ENCODE results near the gene CDT1. TPM values are rescaled to one million over a fixed set of nuclear protein-coding genes. Genes with fewer than 3 reads are reported as not detected.

The CDT1 gene
- total and polyA plus RNA-seq, 8 donors, result 1.5 to 147 (median 5.7) TPM

DNA sequence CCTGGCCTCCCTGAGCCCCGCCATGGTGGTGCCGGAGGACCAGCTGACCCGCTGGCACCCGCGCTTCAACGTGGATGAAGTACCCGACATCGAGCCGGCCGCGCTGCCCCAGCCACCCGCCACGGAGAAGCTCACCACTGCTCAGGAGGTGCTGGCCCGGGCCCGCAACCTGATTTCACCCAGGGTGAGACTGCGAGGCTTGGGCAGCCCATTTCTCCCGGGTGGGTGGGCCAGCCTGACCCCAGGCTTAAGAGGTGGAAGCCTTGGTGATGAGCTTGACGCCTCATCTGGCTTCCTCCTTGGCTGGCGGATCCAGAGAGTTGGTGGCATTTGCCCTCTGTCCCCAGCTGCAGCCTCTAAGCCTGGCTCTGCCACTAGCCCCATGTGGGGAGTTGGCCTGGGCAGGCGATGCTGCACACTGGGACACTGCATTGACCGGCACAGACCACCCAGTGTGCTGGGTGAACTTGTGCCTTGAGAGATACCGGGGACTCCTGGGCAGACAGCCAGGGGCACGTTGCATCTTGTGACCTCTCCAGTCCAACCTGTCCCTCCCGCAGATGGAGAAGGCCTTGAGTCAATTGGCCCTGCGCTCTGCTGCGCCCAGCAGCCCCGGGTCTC is 3.0 kb downstream of the CDT1 start:
- Histone ChIP-seq H3K9me3 (no peaks in the 10 kb centered on the region), H3K27me3 (peaks cover 0 to 10% (median 5%) of the 10 kb centered on the region in 3 donors), H3K4me1 (peaks cover 32 to 57% (median 55%) of the 10 kb centered on the region in 4 donors), H3K36me3 (peaks cover 9 to 32% (median 27%) of the 10 kb centered on the region in 4 donors), H3K27ac (no peak overlapping the region), H3K4me3 (no peak overlapping the region)
- DNase-seq, result no peak
- intact Hi-C loops (cut with DNase I; ENCODE audit: low total_unique reads), result no loop called here
- TF ChIP-seq, protein P1, sequence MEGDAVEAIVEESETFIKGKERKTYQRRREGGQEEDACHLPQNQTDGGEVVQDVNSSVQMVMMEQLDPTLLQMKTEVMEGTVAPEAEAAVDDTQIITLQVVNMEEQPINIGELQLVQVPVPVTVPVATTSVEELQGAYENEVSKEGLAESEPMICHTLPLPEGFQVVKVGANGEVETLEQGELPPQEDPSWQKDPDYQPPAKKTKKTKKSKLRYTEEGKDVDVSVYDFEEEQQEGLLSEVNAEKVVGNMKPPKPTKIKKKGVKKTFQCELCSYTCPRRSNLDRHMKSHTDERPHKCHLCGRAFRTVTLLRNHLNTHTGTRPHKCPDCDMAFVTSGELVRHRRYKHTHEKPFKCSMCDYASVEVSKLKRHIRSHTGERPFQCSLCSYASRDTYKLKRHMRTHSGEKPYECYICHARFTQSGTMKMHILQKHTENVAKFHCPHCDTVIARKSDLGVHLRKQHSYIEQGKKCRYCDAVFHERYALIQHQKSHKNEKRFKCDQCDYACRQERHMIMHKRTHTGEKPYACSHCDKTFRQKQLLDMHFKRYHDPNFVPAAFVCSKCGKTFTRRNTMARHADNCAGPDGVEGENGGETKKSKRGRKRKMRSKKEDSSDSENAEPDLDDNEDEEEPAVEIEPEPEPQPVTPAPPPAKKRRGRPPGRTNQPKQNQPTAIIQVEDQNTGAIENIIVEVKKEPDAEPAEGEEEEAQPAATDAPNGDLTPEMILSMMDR (IDR thresholded peaks at IDR 0.05), result no peak
- TF ChIP-seq EP300 (IDR thresholded peaks at IDR 0.05) (no peak), POLR2AphosphoS5 (IDR thresholded peaks at IDR 0.05) (no peak), POLR2A (IDR thresholded peaks at IDR 0.05) (no peak)
- WGBS, 5 donors, result 82 to 88% (median 83%) methylated on average over 9 to 27 of the region's 27 CpGs

GRCh38 chr16:88807142-88807625 is 3.6 kb downstream of the CDT1 start:
- peaks cover 9 to 32% (median 27%) of the 10 kb centered on the region in 4 donors for H3K36me3 ChIP-seq
- TF ChIP-seq POLR2AphosphoS5 (IDR thresholded peaks at IDR 0.05) (no peak), EP300 (IDR thresholded peaks at IDR 0.05) (no peak), POLR2A (IDR thresholded peaks at IDR 0.05) (no peak)
- TF ChIP-seq, protein P1 (IDR thresholded peaks at IDR 0.05), result no peak
- peaks cover 35 to 54% (median 53%) of the 10 kb centered on the region in 4 donors for H3K4me1 ChIP-seq
- peaks cover 0 to 10% (median 5%) of the 10 kb centered on the region in 3 donors for H3K27me3 ChIP-seq
- H3K9me3 ChIP-seq, result no peaks in the 10 kb centered on the region
- no peak overlapping the region for H3K4me3 ChIP-seq
- 88 to 89% (median 89%) methylated on average over 18 to 24 of the region's 24 CpGs for WGBS, 5 donors
- H3K27ac ChIP-seq, result no peak overlapping the region
- DNase-seq, result no peak
- intact Hi-C loops (cut with DNase I; ENCODE audit: low total_unique reads), result no loop called here

- intact Hi-C loops (cut with DNase I; ENCODE audit: low total_unique reads), result no loop called here
- WGBS, 5 donors, result 88 to 92% (median 90%) methylated on average over 16 to 26 of the region's 26 CpGs
- peaks cover 0 to 10% (median 5%) of the 10 kb centered on the region in 3 donors for H3K27me3 ChIP-seq
- TF ChIP-seq, protein P1 (IDR thresholded peaks at IDR 0.05), result no peak
- TF ChIP-seq POLR2A (IDR thresholded peaks at IDR 0.05) (no peak), POLR2AphosphoS5 (IDR thresholded peaks at IDR 0.05) (no peak), EP300 (IDR thresholded peaks at IDR 0.05) (no peak)
- no peak overlapping the region for H3K4me3 ChIP-seq
- DNase-seq, result no peak
- no peaks in the 10 kb centered on the region for H3K9me3 ChIP-seq
- no peak overlapping the region for H3K27ac ChIP-seq
- peaks cover 9 to 32% (median 27%) of the 10 kb centered on the region in 4 donors for H3K36me3 ChIP-seq
- H3K4me1 ChIP-seq, result peaks cover 41 to 54% (median 53%) of the 10 kb centered on the region in 4 donors
These were observed 4.3 kb downstream of the CDT1 start for GRCh38 chr16:88807626-88808453.

DNA sequence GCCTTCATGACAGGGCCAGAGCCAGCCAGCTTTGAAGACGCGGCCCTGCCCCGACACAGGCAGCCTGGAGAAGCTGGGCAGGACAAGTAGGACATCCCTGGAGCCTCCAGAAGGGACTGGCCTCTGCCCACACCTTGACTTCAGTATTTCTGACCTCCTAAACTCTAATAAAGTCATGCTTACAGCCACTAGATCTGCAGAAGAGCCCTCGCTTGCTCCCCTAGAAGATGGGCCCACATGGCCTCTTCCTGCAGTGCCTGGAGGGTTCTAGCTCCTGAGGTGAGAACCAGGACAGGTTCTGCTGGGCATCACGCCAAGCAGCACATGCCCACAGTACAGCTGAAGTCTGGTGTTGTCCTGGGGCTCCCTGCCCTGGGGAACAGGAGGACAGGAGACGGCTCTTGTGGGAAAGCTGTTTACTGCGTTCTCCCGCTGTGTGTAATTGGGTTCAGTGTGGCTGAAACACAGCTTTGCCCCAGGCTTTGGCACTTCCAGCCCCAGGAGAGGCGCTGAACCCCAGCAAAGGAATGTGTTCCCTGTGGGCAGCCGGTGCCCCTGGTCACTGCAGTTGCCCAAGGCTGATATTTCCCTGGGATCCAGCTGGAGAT is 5.6 kb downstream of the CDT1 start:
- intact Hi-C loops (cut with DNase I; ENCODE audit: low total_unique reads), result no loop called here
- DNase-seq, result no peak
- 78 to 90% (median 86%) methylated on average over 4 to 10 of the region's 10 CpGs for WGBS, 5 donors
- H3K4me1 ChIP-seq, result peaks cover 39 to 56% (median 50%) of the 10 kb centered on the region in 4 donors
- TF ChIP-seq, protein P1 (IDR thresholded peaks at IDR 0.05), result no peak
- TF ChIP-seq EP300 (IDR thresholded peaks at IDR 0.05) (no peak), POLR2AphosphoS5 (IDR thresholded peaks at IDR 0.05) (no peak), POLR2A (IDR thresholded peaks at IDR 0.05) (no peak)
- no peak overlapping the region for H3K4me3 ChIP-seq
- H3K9me3 ChIP-seq, result no peaks in the 10 kb centered on the region
- peaks cover 0 to 8% (median 1%) of the 10 kb centered on the region in 3 donors for H3K27me3 ChIP-seq
- H3K27ac ChIP-seq, result no peak overlapping the region
- H3K36me3 ChIP-seq, result peaks cover 9 to 32% (median 27%) of the 10 kb centered on the region in 4 donors
